ENCODE data around the gene CYP27B1.

Gene CYP27B1

DNA sequence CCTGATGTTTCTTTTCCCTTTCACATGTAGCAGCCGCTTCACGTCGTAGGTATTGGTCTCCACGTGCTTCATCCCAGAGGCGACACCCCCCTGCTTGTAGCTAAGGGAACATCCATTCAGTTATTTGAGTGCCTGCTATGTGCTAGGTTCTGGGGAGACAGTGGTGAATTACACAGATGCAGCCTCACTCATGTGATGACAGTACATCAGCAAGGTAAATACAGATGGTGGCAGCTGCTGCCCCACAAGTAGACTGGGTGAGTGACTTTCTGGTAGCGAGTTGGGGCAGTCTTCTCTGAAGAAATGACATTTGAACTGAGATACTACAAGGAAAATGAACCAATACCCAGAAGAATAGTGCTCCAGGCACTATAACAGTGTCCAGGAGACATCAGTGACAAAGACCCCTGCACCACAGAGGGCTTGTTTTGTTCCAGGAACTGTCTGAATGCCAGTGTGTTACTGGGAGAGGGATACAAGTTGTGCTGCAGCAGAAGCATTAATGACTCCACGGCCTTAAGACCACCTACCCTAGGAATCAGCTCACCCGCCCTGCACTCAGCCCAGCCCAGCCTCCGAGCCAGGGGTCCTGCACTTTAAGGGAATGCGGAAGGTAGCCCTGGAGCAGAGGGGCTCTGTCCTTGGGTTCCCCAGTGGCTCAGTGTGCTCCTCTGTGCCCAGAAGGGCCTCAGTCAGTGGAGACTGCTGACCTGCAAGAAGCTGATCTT is 44.3 kb upstream of the CYP27B1 start:
- no peak for DNase-seq (ENCODE audit: low read depth)
- H3K4me3 ChIP-seq (ENCODE audit: low read depth, low read length): no peak overlapping the region
- TF ChIP-seq, protein P1, sequence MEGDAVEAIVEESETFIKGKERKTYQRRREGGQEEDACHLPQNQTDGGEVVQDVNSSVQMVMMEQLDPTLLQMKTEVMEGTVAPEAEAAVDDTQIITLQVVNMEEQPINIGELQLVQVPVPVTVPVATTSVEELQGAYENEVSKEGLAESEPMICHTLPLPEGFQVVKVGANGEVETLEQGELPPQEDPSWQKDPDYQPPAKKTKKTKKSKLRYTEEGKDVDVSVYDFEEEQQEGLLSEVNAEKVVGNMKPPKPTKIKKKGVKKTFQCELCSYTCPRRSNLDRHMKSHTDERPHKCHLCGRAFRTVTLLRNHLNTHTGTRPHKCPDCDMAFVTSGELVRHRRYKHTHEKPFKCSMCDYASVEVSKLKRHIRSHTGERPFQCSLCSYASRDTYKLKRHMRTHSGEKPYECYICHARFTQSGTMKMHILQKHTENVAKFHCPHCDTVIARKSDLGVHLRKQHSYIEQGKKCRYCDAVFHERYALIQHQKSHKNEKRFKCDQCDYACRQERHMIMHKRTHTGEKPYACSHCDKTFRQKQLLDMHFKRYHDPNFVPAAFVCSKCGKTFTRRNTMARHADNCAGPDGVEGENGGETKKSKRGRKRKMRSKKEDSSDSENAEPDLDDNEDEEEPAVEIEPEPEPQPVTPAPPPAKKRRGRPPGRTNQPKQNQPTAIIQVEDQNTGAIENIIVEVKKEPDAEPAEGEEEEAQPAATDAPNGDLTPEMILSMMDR (IDR thresholded peaks at IDR 0.05; ENCODE audit: insufficient read depth, low read depth, low read length, missing control alignments): no peak

DNA sequence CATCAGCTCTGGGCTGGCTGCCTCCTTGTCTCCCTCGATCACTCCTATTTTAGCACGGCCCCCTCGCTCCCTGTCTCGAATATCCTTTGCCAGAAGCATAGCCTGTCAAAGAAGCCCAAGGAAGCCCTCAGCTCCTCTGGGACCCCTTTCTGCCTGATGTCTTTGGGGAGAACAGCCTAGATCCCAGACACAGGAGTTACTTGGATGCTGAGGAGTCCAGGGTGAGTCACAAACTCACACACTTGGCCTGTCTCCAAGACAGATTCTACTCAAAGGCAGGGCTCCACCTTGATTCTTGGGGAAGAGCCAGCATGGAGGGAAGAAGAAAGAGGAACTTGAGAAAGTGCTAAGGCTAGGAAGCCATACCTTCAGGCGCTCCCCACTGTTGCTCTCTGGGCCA is 43.6 kb upstream of the CYP27B1 start:
- TF ChIP-seq, protein P1 (IDR thresholded peaks at IDR 0.05; ENCODE audit: insufficient read depth, low read depth, low read length, missing control alignments): no peak
- no peak for DNase-seq (ENCODE audit: low read depth)
- no peak overlapping the region for H3K4me3 ChIP-seq (ENCODE audit: low read depth, low read length)

DNA sequence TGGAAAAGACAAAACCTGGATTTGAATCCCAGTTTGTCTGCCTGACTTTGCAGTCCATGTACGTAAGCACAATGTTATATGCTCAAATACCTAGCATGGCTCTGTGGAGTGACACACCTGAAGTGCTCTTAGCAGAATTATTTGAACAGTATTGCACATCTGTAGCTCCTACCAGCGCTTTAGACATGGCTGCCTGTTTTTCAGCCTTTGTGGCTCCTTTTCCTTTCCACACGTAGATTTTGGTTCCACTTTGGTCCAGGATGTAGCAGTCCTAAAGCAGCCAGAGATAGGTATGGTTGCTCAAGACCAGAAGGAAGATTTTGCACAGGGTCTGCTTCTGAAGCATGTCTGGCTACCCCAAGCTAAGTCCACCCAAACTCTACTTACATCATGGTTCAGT is 42.5 kb upstream of the CYP27B1 start:
- no peak for DNase-seq (ENCODE audit: low read depth)
- TF ChIP-seq, protein P1 (IDR thresholded peaks at IDR 0.05; ENCODE audit: insufficient read depth, low read depth, low read length, missing control alignments): no peak

DNA sequence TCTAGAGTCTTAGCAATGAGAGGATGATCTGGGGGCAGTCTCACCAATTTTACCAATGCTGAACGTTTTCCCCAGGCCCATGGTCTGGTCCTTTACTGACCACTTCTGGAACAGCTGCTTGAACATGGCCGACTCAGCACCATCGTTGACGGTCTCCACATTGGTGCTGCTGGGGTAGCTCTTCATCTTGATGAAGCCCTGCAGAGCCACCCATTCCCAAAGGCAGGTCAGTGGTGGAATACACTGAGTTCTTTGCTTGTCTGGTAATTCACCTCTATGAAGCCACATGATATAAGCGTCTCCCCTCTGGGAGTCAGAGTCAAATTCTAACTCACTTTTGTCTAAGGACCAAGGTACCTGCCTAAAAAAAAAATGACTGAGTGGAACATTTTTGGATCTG is 41.5 kb upstream of the CYP27B1 start:
- no peak overlapping the region for H3K4me3 ChIP-seq (ENCODE audit: low read depth, low read length)
- TF ChIP-seq, protein P1 (IDR thresholded peaks at IDR 0.05; ENCODE audit: insufficient read depth, low read depth, low read length, missing control alignments): no peak
- no peak for DNase-seq (ENCODE audit: low read depth)

More for the DNA sequence above, 42.5 kb upstream of the CYP27B1 start:
- no peak overlapping the region for H3K4me3 ChIP-seq (ENCODE audit: low read depth, low read length)

DNA sequence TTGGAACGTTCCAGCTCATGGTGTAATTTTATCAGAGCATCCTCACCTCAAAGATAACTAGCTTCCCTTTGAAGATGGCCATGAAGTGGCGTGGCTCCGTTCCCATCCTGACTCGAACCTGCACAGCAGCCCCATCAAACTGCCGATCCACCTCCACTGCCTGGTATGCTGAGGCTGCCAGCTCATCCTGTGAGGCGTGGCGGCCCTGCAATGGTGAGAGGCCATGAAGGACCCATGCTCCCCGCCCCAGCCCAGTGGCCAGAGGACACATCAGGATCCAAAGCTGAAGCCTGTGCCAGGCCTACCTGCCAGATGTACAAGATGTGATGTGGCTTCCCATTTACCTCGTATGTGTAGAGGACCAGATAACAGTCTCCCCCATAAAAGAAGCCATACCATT is 40.4 kb upstream of the CYP27B1 start:
- no peak overlapping the region for H3K4me3 ChIP-seq (ENCODE audit: low read depth, low read length)
- no peak for DNase-seq (ENCODE audit: low read depth)
- TF ChIP-seq, protein P1 (IDR thresholded peaks at IDR 0.05; ENCODE audit: insufficient read depth, low read depth, low read length, missing control alignments): no peak

DNA sequence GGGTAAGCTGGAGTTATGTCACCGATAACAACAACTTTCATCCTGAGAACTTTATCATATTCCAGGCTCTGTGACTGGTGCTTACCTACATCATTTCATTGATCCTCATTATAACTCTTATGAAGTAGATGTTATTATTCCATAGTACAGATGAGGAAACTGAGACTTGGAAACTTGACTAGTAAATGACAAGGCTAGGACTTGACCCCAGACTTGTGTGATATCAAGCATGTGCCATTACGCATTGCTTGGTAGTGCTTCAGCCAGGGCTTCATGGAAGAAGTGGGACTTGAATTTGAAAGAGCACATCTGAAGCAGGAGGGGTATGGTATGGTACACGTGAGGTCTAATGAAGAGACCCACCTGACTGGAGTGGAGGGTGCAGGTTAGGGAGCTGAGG is 39.8 kb upstream of the CYP27B1 start:
- no peak overlapping the region for H3K4me3 ChIP-seq (ENCODE audit: low read depth, low read length)

More for the DNA sequence above, 39.8 kb upstream of the CYP27B1 start:
- TF ChIP-seq, protein P1 (IDR thresholded peaks at IDR 0.05; ENCODE audit: insufficient read depth, low read depth, low read length, missing control alignments): no peak
- no peak for DNase-seq (ENCODE audit: low read depth)

All from GM12865 (cell line).